Left lung (tissue), 10 donors: ENCODE results near the gene ADM2. TPM values are rescaled to one million over a fixed set of nuclear protein-coding genes. Genes with fewer than 3 reads are reported as not detected.

Experiments used
- ATAC-seq: fragments of 200-7000 bp; cut with Tn5 transposase; one replicate; pipeline ENCODE4 v1.9.1; 2020; ENCODE audit warnings: moderate library complexity
- DNase-seq, 4 donors: peaks; one replicate each; pipeline ENCODE4 v3.0.0-alpha.2; 2013 to 2020
- H3K27ac ChIP-seq, 2 donors: fragments of 200-600 bp; sonication (generic) in 1 of 2; one replicate each; pipeline versions ENCODE4 v1.5.0 to v1.8.0; 2020 to 2021
- H3K27me3 ChIP-seq, 2 donors: fragments of 200-600 bp; sonication (generic) in 1 of 2; one replicate each; pipeline versions ENCODE4 v1.5.0 to v1.8.0; 2020 to 2021
- H3K36me3 ChIP-seq, 2 donors: fragments of 200-600 bp; sonication (generic) in 1 of 2; one replicate each; pipeline versions ENCODE4 v1.5.0 to v1.8.0; 2020 to 2021
- H3K4me1 ChIP-seq, 2 donors: fragments of 200-600 bp; one replicate each; pipeline ENCODE4 v1.8.0; 2021
- H3K4me3 ChIP-seq, 2 donors: fragments of 200-600 bp; sonication (generic) in 1 of 2; one replicate each; pipeline versions ENCODE4 v1.5.0 to v1.8.0; 2020 to 2021; ENCODE audit warnings: mild to moderate bottlenecking in 1 of 2
- H3K9me3 ChIP-seq, 2 donors: fragments of 200-600 bp; sonication (generic) in 1 of 2; one replicate each; pipeline versions ENCODE4 v1.5.0 to v1.8.0; 2020 to 2021
- CTCF ChIP-seq, 2 donors: fragments of 200-600 bp; sonication (generic) in 1 of 2; IDR thresholded peaks; one replicate each; pipeline versions ENCODE4 v1.5.0 to v1.8.0; 2021; ENCODE audit warnings: antibody characterized with exemption in 2 of 2
- intact Hi-C, 2 donors: fragments of 100-400 bp; cut with DNase I; formaldehyde crosslinking; loops; one replicate each; pipeline versions ENCODE4 v1.11.2 to v1.14.2; 2022
- polyA plus RNA-seq, 6 donors: library from polyadenylated mRNA; unstranded; fragments of 120-200 nt; gene quantifications; one replicate each; pipeline ENCODE4 v1.2.1, GENCODE V29; 2013; ENCODE audit not compliant: insufficient read length in 6 of 6
- total RNA-seq, 2 donors: library from RNA; stranded (reverse); fragmentation: NEBNext Ultra II Directional; extraction: Animal tissue kit (Norgen Biotek cat#: 25700); gene quantifications; one replicate each; pipeline ENCODE4 v1.2.1, GENCODE V29; 2021
- donor health status: DM: no; HTN: yes; CAD: no.
- donor health status: DM: no; HTN: no; CAD: no.

Gene ADM2
- total and polyA plus RNA-seq, 8 donors, result 0.29 to 3.5 (median 0.65) TPM

- peaks cover 0 to 54% of the 10 kb centered on the region in 2 donors for H3K36me3 ChIP-seq
- no peak overlapping the region for H3K27ac ChIP-seq
- TF ChIP-seq CTCF (IDR thresholded peaks at IDR 0.05), result no peak
- ATAC-seq (no peak), DNase-seq (no peak)
- no peak overlapping the region for H3K4me3 ChIP-seq
- no peaks in the 10 kb centered on the region for H3K27me3 ChIP-seq
- H3K9me3 ChIP-seq, result no peaks in the 10 kb centered on the region
- H3K4me1 ChIP-seq, result peaks cover 21 to 39% of the 10 kb centered on the region in 2 donors
- intact Hi-C loops, result no loop called here
Measured at GRCh38 chr22:50467773-50468440, 13.4 kb upstream of the ADM2 start.

GRCh38 chr22:50468626-50469025, 12.7 kb upstream of the ADM2 start:
- intact Hi-C loops, result no loop called here
- Histone ChIP-seq H3K4me1 (peaks cover 28 to 46% of the 10 kb centered on the region in 2 donors), H3K4me3 (no peak overlapping the region), H3K36me3 (peaks cover 0 to 47% of the 10 kb centered on the region in 2 donors), H3K27me3 (no peaks in the 10 kb centered on the region), H3K9me3 (no peaks in the 10 kb centered on the region), H3K27ac (no peak overlapping the region)
- no peak for TF ChIP-seq CTCF (IDR thresholded peaks at IDR 0.05)
- ATAC-seq (no peak), DNase-seq (no peak)

- Histone ChIP-seq H3K36me3 (peaks cover 0 to 37% of the 10 kb centered on the region in 2 donors), H3K27me3 (no peaks in the 10 kb centered on the region), H3K9me3 (no peaks in the 10 kb centered on the region), H3K4me3 (peak overlapping the region in 1 of 2 donors; percentile 2), H3K27ac (peak overlapping the region in 1 of 2 donors; percentile 34), H3K4me1 (peaks cover 33 to 53% of the 10 kb centered on the region in 2 donors)
- ATAC-seq (peak; percentile 77), DNase-seq (peak in 3 of 4 donors; percentile 44 to 87 (median 85))
- TF ChIP-seq CTCF (IDR thresholded peaks at IDR 0.05), result no peak
- intact Hi-C loops, result no loop called here
Measured at GRCh38 chr22:50469377-50470305, 11.7 kb upstream of the ADM2 start.

- DNase-seq (no peak), ATAC-seq (no peak)
- H3K4me1 ChIP-seq, result peaks cover 36 to 57% of the 10 kb centered on the region in 2 donors
- TF ChIP-seq CTCF (IDR thresholded peaks at IDR 0.05), result no peak
- intact Hi-C loops, result no loop called here
- H3K27ac ChIP-seq, result peak overlapping the region in 1 of 2 donors; percentile 3
- no peak overlapping the region for H3K4me3 ChIP-seq
- no peaks in the 10 kb centered on the region for H3K27me3 ChIP-seq
- peaks cover 0 to 28% of the 10 kb centered on the region in 2 donors for H3K36me3 ChIP-seq
- no peaks in the 10 kb centered on the region for H3K9me3 ChIP-seq
Measured at GRCh38 chr22:50470491-50470890, 10.9 kb upstream of the ADM2 start.
